Omental fat pad (tissue), 4 donors: Measurements from ENCODE around the gene BTBD6. TPM values are rescaled to one million over a fixed set of nuclear protein-coding genes. Genes with fewer than 3 reads are reported as not detected.

Experiments
- ATAC-seq: fragments of 150-250 bp; one replicate; pipeline ENCODE4 v1.9.1; 2016; ENCODE audit warnings: mild to moderate bottlenecking, moderate library complexity; ENCODE audit not compliant: low FRiP score
- DNase-seq: peaks from one replicate; pipeline ENCODE4 v3.0.0-alpha.2; 2019; ENCODE audit warnings: low spot score
- CTCF ChIP-seq, 3 donors: fragments of 450-650 bp; IDR thresholded peaks; one replicate each; pipeline ENCODE4 v1.5.1; 2016 to 2017; ENCODE audit warnings: antibody characterized with exemption in 3 of 3, mild to moderate bottlenecking in 3 of 3, moderate library complexity in 2 of 3
- total RNA-seq, 4 donors: library from RNA; depleted of rRNA; stranded (reverse); fragments of >200 nt; gene quantifications; one replicate each; pipeline ENCODE4 v1.1.0, GENCODE V29; 2016

BTBD6 gene
- total RNA-seq, 4 donors from 2014 or later, result 63.9 to 95.4 (median 67.9) TPM

- ATAC-seq, result no peak
- TF ChIP-seq CTCF (IDR thresholded peaks at IDR 0.05), result no peak
- no peak for DNase-seq
Measured at GRCh38 chr14:105253329-105253682, 5.0 kb downstream of the BTBD6 start.

- TF ChIP-seq CTCF (IDR thresholded peaks at IDR 0.05), result no peak
- DNase-seq, result no peak
- no peak for ATAC-seq
Measured at GRCh38 chr14:105255021-105255507, 6.7 kb downstream of the BTBD6 start.

DNA sequence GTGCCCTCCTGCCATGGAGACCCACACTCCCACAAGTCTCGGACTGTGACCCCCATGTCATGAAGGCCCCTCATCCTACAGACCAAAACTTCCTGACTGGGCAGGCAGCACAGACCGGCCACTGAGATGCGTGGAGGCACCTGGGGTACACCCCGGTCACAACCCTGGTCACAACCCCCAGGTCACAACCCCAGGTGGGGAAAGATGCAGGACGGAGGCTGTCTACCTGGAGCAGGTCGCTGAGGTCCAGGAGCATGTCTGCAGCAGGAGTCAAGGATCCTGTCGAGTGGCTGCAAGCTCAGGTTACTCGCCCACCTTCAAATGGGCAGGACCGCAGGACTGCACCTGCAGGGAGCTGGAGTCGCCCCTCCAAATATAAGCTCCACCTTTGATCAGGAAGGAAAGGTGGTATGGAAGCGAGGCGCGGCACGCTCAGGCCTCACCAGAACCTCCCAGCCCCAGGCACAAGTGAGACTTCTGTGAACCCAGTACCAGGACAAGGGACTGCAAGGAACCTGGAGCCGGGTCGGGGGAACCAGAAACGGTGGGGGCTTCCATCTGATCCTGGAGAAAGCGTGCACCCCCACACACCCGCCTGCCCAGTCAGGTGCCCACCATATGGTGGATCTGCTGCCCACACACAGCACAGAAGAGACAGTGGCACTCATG lies 8.1 kb downstream of the BTBD6 start:
- DNase-seq, result no peak
- TF ChIP-seq CTCF (IDR thresholded peaks at IDR 0.05), result no peak
- no peak for ATAC-seq

GRCh38 chr14:105257464-105257863 lies 9.1 kb downstream of the BTBD6 start:
- DNase-seq, result no peak

GRCh38 chr14:105258846-105259245 lies 10.5 kb downstream of the BTBD6 start:
- DNase-seq (no peak), ATAC-seq (no peak)
- TF ChIP-seq CTCF (IDR thresholded peaks at IDR 0.05), result no peak

More at GRCh38 chr14:105257464-105257863, 9.1 kb downstream of the BTBD6 start:
- no peak for ATAC-seq
- no peak for TF ChIP-seq CTCF (IDR thresholded peaks at IDR 0.05)

- DNase-seq, result no peak
- ATAC-seq, result no peak
- TF ChIP-seq CTCF (IDR thresholded peaks at IDR 0.05), result no peak
Measured at GRCh38 chr14:105260959-105261358, 12.6 kb downstream of the BTBD6 start.

DNA sequence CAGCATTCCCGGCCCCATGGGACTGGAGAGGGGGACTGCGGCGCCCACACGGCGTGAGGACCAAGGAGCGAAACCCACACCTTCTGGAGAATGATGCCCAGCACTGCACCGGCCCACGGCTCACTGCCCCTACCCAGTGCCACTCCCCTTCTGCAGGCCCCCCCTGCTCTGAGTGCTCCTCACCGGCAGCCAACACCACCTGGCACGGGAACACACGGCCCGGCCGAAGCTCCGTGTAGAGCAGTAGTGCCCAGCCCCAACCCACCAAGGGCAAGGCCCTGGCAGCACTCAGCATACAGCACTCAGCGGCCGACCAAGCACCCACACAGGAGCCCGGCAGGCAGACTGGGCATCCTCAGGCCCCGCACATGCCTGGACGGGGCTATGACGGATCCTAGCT lies 13.4 kb downstream of the BTBD6 start:
- DNase-seq, result no peak
- ATAC-seq, result no peak
- TF ChIP-seq CTCF (IDR thresholded peaks at IDR 0.05), result no peak
